Esophagus muscularis mucosa (tissue), 4 donors: ENCODE measurements around the gene GCFC2. TPM values are rescaled to one million over a fixed set of nuclear protein-coding genes. Genes with fewer than 3 reads are reported as not detected.
"Not testable (repeated sequence)": the region's sequence is repeated elsewhere in the genome, so short reads cannot be mapped to it uniquely, and the experiment has no call there.

Experiments used
- DNase-seq: peaks from one replicate; pipeline ENCODE4 v3.0.0-alpha.2; 2017; ENCODE audit errors: extremely low spot score
- H3K27ac ChIP-seq, 4 donors: fragments of 200-600 bp; sonication (generic); replicated peaks in 1 of 4; 1 replicate in 3 of 4; 2 replicates in 1 of 4; pipeline ENCODE4 v1.5.1; 2016 to 2019; ENCODE audit warnings: mild to moderate bottlenecking in 1 of 4
- H3K27me3 ChIP-seq, 4 donors: fragments of 200-600 bp; sonication (generic); one replicate each; pipeline versions ENCODE4 v1.5.1 to v1.6.0; 2016 to 2019
- H3K36me3 ChIP-seq, 4 donors: fragments of 200-600 bp; sonication (generic); one replicate each; pipeline ENCODE4 v1.5.1; 2016 to 2019
- H3K4me1 ChIP-seq, 4 donors: fragments of 200-600 bp; sonication (generic); one replicate each; pipeline ENCODE4 v1.5.1; 2016 to 2019
- H3K4me3 ChIP-seq, 4 donors: fragments of 200-600 bp; sonication (generic); 1 replicate in 2 of 4; 2 replicates in 2 of 4; pipeline ENCODE4 v1.5.1; 2016 to 2019; ENCODE audit warnings: mild to moderate bottlenecking in 4 of 4, moderate library complexity in 1 of 4
- H3K9me3 ChIP-seq, 4 donors: fragments of 200-600 bp; sonication (generic); 1 replicate in 3 of 4; 2 replicates in 1 of 4; pipeline ENCODE4 v1.5.1; 2016 to 2019
- EP300 ChIP-seq: sonication (generic); formaldehyde crosslinking; IDR thresholded peaks from one replicate; pipeline ENCODE4 v1.6.1; 2017; ENCODE audit warnings: antibody characterized with exemption
- POLR2A ChIP-seq: fragments of 450-650 bp; IDR thresholded peaks from one replicate; pipeline ENCODE4 v1.6.1; 2017; ENCODE audit warnings: antibody characterized with exemption, moderate library complexity, mild to moderate bottlenecking, low read depth
- POLR2AphosphoS5 ChIP-seq, 2 donors: sonication (generic); formaldehyde crosslinking; IDR thresholded peaks; one replicate each; pipeline ENCODE4 v1.6.1; 2017; ENCODE audit warnings: antibody characterized with exemption in 2 of 2
- WGBS: methylation state at CpG from one replicate; pipeline ENCODE4 v1.1.5; 2018; 5-methylcytosine and 5-hydroxymethylcytosine counted together
- intact Hi-C: fragments of 100-400 bp; cut with DNase I; formaldehyde crosslinking; loops from one replicate; pipeline ENCODE4 v1.15.1; 2023
- total RNA-seq, 4 donors: library from RNA; depleted of rRNA; stranded (reverse); fragments of >200 nt; gene quantifications; one replicate each; pipeline versions ENCODE4 v1.1.0 to v1.2.1, GENCODE V29; 2016
- TF ChIP-seq, protein P1 (sequence below), 3 experiments: fragments of 200-600 bp in 2 of 3; fragments of 450-650 bp in 1 of 3; sonication (generic) in 2 of 3; IDR thresholded peaks; one replicate each; pipeline ENCODE4 v1.5.1; 2017 to 2019; ENCODE audit warnings: antibody characterized with exemption in 3 of 3, mild to moderate bottlenecking in 2 of 3, moderate library complexity in 1 of 3

Gene GCFC2
- total RNA-seq, 4 donors from 2014 or later = 19.4 to 23.3 (median 22.2) TPM

- H3K36me3 ChIP-seq = no peaks in the 10 kb centered on the region
- no peaks in the 10 kb centered on the region for H3K4me1 ChIP-seq
- H3K4me3 ChIP-seq = no peak overlapping the region
- H3K27ac ChIP-seq = no peak overlapping the region
- H3K9me3 ChIP-seq = peaks cover 0 to 4% (median 1%) of the 10 kb centered on the region in 4 donors
- TF ChIP-seq, protein P1, sequence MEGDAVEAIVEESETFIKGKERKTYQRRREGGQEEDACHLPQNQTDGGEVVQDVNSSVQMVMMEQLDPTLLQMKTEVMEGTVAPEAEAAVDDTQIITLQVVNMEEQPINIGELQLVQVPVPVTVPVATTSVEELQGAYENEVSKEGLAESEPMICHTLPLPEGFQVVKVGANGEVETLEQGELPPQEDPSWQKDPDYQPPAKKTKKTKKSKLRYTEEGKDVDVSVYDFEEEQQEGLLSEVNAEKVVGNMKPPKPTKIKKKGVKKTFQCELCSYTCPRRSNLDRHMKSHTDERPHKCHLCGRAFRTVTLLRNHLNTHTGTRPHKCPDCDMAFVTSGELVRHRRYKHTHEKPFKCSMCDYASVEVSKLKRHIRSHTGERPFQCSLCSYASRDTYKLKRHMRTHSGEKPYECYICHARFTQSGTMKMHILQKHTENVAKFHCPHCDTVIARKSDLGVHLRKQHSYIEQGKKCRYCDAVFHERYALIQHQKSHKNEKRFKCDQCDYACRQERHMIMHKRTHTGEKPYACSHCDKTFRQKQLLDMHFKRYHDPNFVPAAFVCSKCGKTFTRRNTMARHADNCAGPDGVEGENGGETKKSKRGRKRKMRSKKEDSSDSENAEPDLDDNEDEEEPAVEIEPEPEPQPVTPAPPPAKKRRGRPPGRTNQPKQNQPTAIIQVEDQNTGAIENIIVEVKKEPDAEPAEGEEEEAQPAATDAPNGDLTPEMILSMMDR (IDR thresholded peaks at IDR 0.05) = no peak
- TF ChIP-seq POLR2A = no peak
- no peak for TF ChIP-seq POLR2AphosphoS5 (IDR thresholded peaks at IDR 0.05)
- TF ChIP-seq EP300 = no peak
- intact Hi-C loops = no loop called here
- no peak for DNase-seq
- H3K27me3 ChIP-seq = peaks cover 0 to 7% (median 0%) of the 10 kb centered on the region in 4 donors
Observed at GRCh38 chr2:75722687-75723086, 12.0 kb upstream of the GCFC2 start.

GRCh38 chr2:75720525-75720924 lies 9.8 kb upstream of the GCFC2 start:
- Histone ChIP-seq H3K4me1 (no peaks in the 10 kb centered on the region), H3K4me3 (no peak overlapping the region), H3K9me3 (peaks cover 0 to 4% (median 1%) of the 10 kb centered on the region in 4 donors), H3K27ac (no peak overlapping the region), H3K27me3 (peaks cover 0 to 7% (median 0%) of the 10 kb centered on the region in 4 donors), H3K36me3 (no peaks in the 10 kb centered on the region)
- 77% methylated on average over 1 of the region's 1 CpG for WGBS
- intact Hi-C loops = no loop called here
- DNase-seq = no peak
- TF ChIP-seq, protein P1 (IDR thresholded peaks at IDR 0.05) = no peak

DNA sequence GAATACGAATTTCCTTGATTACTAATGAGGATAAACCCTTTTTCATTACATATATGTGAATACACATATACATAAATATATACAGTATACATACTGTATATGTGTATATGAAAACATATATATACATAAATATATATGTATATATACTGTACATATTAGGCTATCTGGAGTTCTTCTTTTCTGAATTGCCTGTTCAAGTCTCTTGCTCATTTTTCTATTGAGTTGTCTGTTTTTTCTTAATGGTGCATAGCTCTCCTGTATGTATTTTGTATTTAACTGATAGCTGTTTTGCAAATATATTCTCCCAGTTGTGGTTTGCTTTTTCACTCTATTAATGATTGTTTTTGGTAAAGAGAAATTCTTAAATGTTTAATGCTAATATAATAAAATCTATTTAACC lies 8.9 kb upstream of the GCFC2 start:
- no peaks in the 10 kb centered on the region for H3K4me1 ChIP-seq
- TF ChIP-seq, protein P1 (IDR thresholded peaks at IDR 0.05) = no peak
- no peak for TF ChIP-seq POLR2A
- no peak for DNase-seq
- H3K36me3 ChIP-seq = no peaks in the 10 kb centered on the region
- peaks cover 0 to 7% (median 0%) of the 10 kb centered on the region in 4 donors for H3K27me3 ChIP-seq
- no peak overlapping the region for H3K4me3 ChIP-seq
- intact Hi-C loops = no loop called here
- no peak overlapping the region for H3K27ac ChIP-seq
- peaks cover 0 to 4% (median 1%) of the 10 kb centered on the region in 4 donors for H3K9me3 ChIP-seq
- WGBS = 83% methylated on average over 1 of the region's 1 CpG

- intact Hi-C loops = no loop called here
- 49% methylated on average over 3 of the region's 3 CpGs for WGBS
- TF ChIP-seq, protein P1 (IDR thresholded peaks at IDR 0.05) = no peak
- TF ChIP-seq POLR2AphosphoS5 (IDR thresholded peaks at IDR 0.05) (no peak), POLR2A (no peak), EP300 (no peak)
Observed at GRCh38 chr2:75716406-75716805, 5.7 kb upstream of the GCFC2 start.

DNA sequence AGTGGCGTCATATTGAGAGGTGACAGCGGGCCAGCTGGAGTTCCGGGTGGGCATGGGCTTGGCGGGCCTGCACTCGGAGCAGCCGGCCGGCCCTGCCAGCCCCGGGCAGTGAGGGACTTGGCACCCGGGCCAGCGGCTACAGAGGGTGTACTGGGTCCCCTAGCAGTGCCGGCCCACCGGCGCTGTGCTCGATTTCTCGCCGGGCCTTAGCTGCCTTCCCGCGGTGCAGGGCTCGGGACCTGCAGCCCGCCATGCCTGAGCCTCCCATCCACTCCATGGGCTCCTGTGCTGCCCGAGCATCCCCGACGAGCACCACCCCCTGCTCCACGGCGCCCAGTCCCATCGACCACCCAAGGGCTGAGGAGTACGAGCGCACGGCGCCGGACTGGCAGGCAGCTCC lies 875 bp upstream of the GCFC2 start:
- intact Hi-C loops, H3K27me3 ChIP-seq, H3K9me3 ChIP-seq, H3K27ac ChIP-seq, H3K4me3 ChIP-seq, H3K36me3 ChIP-seq, DNase-seq: not testable (repeated sequence)
- peaks cover 3 to 30% (median 22%) of the 10 kb centered on the region in 4 donors for H3K4me1 ChIP-seq
- 96% methylated on average over 26 of the region's 31 CpGs for WGBS

More at GRCh38 chr2:75716406-75716805, 5.7 kb upstream of the GCFC2 start:
- peaks cover 0 to 2% (median under 1%) of the 10 kb centered on the region in 4 donors for H3K4me1 ChIP-seq
- no peaks in the 10 kb centered on the region for H3K27me3 ChIP-seq
- H3K27ac ChIP-seq = no peak overlapping the region
- H3K4me3 ChIP-seq = no peak overlapping the region
- no peak for DNase-seq
- peaks cover 0 to 4% (median 1%) of the 10 kb centered on the region in 4 donors for H3K9me3 ChIP-seq
- H3K36me3 ChIP-seq = no peaks in the 10 kb centered on the region
